Hematopoietic multipotent progenitor cell treated with erythropoietin and hydrocortisone succinate and interleukin-3 and kit ligand, for 17 days (in vitro differentiated cells): ENCODE data around the gene LRRC4B.

Source experiments
- DNase-seq: peaks from one replicate; pipeline ENCODE4 v3.0.0-alpha.2; 2015; ENCODE audit warnings: low spot score

LRRC4B gene

GRCh38 chr19:50506700-50507099 lies 61.5 kb downstream of the LRRC4B start:
- no peak for DNase-seq

- DNase-seq = no peak
Observed at GRCh38 chr19:50505856-50506611, 62.2 kb downstream of the LRRC4B start.

- no peak for DNase-seq
Observed at GRCh38 chr19:50501568-50502475, 66.4 kb downstream of the LRRC4B start.

GRCh38 chr19:50501186-50501567 lies 67.1 kb downstream of the LRRC4B start:
- no peak for DNase-seq

GRCh38 chr19:50500753-50501151 lies 67.5 kb downstream of the LRRC4B start:
- DNase-seq = no peak

DNA sequence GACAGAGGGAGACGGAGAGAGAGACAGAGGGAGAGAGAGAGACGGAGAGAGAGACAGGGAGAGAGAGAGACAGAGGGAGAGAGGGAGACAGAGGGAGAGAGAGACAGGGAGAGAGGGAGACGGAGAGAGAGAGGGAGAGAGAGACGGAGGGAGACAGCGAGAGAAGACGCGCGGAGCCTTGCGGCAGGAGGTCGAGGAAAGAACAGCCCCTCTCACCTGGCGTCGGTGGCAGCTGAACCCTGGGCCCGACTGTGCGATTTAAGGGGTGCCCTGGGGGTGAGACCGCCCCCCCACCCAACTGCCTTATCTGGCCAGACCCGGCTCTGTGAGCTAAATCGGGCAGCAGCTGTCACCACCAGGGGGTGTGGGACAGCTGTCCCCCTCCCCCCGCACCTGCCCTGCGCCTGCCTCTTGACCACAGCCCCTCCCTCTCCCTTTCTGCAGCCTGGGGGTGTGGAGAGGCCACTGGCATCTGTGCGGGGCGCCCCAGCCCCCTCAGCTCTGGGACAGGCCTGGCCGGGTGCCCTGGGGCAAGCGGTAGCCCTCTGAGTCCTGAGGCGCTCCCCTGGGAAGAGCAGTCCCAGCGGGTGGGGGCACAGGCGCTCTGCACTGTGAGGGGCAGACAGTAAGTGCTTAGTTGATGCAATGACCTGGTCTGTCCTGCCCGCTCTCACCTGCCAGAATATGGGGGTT lies 68.0 kb downstream of the LRRC4B start:
- DNase-seq = no peak

- no peak for DNase-seq
Observed at GRCh38 chr19:50498219-50499056, 69.8 kb downstream of the LRRC4B start.

- no peak for DNase-seq
Observed at GRCh38 chr19:50497022-50497405, 71.2 kb downstream of the LRRC4B start.

DNA sequence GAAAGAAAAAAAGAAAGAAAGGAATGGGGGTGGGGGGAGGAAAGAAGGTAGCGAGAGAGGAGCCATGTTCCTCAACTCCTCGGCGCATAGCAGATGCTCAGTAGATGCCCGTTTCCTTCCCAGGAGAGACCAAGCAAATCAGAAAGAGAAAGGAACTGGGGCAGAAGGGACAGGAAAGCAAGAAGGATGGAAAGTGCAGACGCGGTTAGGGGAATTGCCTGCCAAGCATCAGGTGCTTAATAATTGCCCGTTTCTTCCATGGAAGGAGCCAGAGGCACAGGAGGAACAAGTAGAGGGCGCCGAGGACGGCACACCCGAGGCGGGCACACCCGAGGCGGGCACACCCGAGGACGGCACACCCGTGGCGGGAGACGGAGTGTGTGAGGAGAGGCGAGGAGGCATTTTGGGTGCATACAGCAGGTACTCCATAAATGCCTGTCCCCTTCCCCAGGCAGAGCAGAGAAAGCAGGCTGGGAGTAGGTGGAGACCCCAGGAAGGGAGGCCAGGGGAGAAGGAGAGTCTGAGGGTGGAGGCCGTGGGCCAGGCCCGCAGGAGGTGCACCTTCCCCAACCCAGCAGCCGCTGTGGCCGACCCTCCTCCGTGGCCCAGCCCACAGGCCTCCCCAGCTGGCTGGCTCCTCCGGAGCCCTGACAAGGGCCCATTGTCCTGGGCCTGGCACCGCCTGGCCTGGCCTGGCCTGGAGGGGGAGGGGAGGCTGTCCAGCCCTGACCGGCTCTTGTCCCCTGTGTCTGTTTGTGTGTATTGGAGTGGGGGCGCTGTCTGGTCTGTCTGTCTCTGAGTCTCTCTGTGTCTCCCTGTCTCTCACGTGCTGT lies 71.8 kb downstream of the LRRC4B start:
- no peak for DNase-seq

DNA sequence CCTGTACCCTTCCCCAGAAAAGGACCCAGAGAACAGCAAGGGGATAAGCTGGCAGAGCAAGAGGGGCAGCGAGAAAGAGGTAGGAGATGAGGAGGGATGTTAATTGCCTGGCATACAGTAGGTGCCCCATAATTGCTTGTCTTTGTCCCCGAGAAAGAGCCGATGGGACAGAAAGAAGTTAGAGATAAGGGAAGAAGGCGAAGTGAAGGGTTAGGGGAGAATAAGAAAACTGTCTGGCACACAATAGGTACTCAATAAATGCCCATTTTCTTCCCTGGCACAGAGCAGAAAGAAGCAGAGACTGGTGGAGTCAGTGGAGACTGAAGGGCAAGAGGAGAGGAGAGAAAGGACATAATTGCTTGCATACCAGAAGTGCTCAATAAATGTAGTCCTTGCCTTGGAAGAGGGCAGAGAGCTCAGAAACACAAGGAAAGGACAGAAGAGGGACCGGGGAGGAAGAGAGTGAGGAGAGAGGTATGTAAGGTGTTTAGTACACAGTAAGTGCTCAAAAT lies 73.2 kb downstream of the LRRC4B start:
- no peak for DNase-seq

GRCh38 chr19:50494186-50495019 lies 73.8 kb downstream of the LRRC4B start:
- no peak for DNase-seq

GRCh38 chr19:50493171-50493570 lies 75.1 kb downstream of the LRRC4B start:
- DNase-seq = no peak

DNA sequence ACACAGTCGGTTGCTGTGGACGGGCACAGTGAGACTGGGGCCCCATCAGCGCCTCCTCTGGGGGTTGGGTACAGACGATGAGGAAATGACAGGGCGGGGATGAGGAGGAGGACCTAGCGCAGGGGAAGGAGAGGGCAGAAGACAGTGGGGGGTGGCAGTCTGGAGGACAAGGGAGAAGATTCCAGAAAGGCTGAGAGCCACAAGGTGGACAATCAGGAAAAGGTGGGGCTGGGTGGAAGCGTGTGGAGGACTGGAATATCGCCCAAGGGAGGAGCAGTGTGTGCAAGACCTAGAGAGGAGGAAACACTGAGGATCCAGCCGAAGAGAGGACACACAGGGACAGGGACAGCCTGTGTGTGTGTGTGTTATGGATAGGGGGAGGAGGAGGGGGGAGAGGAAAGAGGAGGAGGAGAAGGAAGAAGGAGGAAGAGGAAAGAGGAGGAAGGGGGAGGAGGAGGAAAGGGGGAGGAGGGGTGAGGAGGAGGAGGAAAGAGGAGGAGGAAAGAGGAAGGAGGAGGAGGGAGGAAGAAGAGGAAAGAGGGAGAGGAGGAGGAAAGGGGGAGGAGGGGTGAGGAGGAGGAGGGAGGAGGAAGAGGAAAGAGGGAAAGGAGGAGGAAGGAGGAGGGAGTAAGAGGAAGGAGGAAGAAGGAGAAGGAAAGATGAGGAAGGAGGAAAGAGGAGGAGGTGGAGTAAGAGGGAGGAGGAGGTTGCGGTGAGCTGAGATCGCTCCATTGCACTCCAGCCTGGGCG lies 75.8 kb downstream of the LRRC4B start:
- no peak for DNase-seq

GRCh38 chr19:50490991-50491472 lies 77.2 kb downstream of the LRRC4B start:
- no peak for DNase-seq

DNA sequence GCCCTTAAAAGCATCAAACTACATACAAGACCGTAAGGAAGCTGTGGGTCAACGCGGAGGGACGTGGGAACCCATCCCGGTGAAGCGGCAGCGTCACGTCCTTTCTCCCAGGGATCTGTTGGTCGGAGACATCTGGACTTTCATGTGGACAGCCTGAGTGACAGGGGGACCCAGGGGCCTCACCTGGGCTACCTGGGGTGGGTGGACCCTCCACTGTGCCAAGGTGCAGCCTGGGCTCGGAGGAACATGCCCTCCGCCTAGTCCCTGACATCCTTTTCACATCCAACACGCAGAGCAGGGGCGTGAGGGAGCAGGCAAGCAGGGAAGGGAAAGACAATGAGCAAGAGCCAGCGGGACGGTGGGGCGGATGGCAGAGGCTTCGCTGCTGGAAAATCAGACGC lies 77.8 kb downstream of the LRRC4B start:
- DNase-seq = no peak

DNA sequence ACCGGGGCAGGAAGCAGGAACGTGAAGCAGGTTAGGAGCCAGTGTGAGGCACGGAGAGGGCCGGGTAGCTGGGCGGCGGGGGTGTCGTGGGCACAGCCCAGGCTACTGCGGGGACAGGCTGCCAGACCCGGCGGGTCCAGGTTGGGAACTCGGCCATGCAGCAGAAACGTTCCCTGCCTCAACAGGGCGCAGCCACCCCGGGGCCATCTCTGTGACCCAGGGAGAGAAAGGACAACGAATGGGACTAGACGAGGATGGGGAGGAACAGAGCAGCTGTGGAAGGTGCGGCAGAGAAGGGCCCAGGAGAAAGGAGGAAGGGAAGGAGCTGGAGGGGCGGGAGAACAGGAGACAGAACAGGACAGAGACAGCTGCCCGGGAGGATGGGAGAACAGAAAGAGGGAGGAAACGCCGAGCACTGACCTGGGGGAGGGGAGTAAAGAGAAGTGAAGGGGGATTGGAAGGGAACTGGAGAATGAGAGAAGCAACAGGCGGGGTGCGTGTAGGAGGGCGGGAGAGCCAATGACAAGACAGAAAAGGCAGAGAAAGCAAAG lies 78.7 kb downstream of the LRRC4B start:
- no peak for DNase-seq

GRCh38 chr19:50488389-50489194 lies 79.6 kb downstream of the LRRC4B start:
- DNase-seq = no peak
